Stimulated activated memory B cell treated with anti-CD40 and anti-IgM and Interleukin-4, amounts not matched to agents 10 μg/mL and 1 μg/mL and 100 μg/mL, for 72 hours (primary cell): ENCODE data around the gene RAB29.

Source experiments
- ATAC-seq: fragments of 150-1000 bp; cut with Tn5 transposase; 2 replicates; pipeline ENCODE4 v1.10.0; 2021
- H3K27ac Mint-ChIP-seq: one replicate; pipeline ENCODE4 v1.8.0; 2022; ENCODE audit warnings: mild to moderate bottlenecking, mixed read lengths
- H3K27me3 Mint-ChIP-seq: one replicate; pipeline ENCODE4 v1.8.0; 2022; ENCODE audit warnings: mixed read lengths
- H3K36me3 Mint-ChIP-seq: one replicate; pipeline ENCODE4 v1.8.0; 2022; ENCODE audit warnings: mixed read lengths
- H3K4me1 Mint-ChIP-seq: one replicate; pipeline ENCODE4 v1.8.0; 2022; ENCODE audit warnings: mixed read lengths
- H3K4me3 Mint-ChIP-seq: one replicate; pipeline ENCODE4 v1.8.0; 2022; ENCODE audit warnings: mild to moderate bottlenecking, moderate library complexity, mixed read lengths
- H3K9me3 Mint-ChIP-seq: one replicate; pipeline ENCODE4 v1.8.0; 2022; ENCODE audit warnings: mixed read lengths

RAB29 gene

GRCh38 chr1:205783433-205783795 is 8.1 kb upstream of the RAB29 start:
- no peak overlapping the region for H3K4me3 Mint-ChIP-seq
- H3K9me3 Mint-ChIP-seq: no peaks in the 10 kb centered on the region
- ATAC-seq: no peak
- H3K4me1 Mint-ChIP-seq: peaks cover 7% of the 10 kb centered on the region
- no peaks in the 10 kb centered on the region for H3K27me3 Mint-ChIP-seq
- peak overlapping the region; percentile 14 for H3K27ac Mint-ChIP-seq
- H3K36me3 Mint-ChIP-seq: no peaks in the 10 kb centered on the region

DNA sequence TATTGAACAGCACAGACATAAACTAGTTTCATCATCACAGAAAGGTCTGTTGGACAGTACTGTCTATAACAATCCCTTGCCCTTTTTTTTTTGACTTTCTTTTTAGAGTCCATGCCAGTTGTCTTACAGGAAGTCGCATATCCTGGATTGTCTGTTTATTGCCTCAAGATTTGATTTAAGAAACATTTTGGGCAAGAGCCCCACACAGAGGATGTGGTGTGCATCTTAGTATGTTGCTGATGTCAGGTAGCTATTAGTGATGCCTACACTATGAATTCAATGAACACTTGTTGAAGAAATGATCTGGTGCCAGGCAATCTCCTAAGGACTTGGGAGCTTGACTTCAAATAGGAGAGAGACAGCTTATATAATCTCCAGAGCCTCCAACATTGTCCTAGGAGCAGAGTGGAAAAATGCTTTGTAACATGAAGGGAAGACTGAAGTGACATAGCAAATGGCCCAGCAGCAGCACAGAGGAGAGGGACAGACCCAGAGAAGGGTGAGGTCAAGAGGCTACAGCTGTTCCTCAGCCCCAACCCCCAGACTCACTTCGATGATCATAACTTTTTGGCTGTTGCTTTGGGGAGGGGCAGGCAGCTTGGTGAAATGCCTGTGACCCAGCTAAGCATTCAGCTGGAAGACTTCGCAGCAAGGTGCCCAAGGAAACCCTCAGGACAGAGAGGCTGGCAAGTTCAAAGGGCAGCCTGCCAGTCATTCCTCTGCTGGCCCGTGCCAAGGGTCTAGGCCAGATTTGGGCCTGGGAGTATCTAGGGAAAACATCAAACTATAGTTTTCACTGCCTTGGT is 7.5 kb upstream of the RAB29 start:
- ATAC-seq: no peak
- no peaks in the 10 kb centered on the region for H3K9me3 Mint-ChIP-seq
- H3K27me3 Mint-ChIP-seq: no peaks in the 10 kb centered on the region
- H3K4me3 Mint-ChIP-seq: no peak overlapping the region
- no peaks in the 10 kb centered on the region for H3K36me3 Mint-ChIP-seq
- peak overlapping the region; percentile 14 for H3K27ac Mint-ChIP-seq
- peaks cover 12% of the 10 kb centered on the region for H3K4me1 Mint-ChIP-seq

DNA sequence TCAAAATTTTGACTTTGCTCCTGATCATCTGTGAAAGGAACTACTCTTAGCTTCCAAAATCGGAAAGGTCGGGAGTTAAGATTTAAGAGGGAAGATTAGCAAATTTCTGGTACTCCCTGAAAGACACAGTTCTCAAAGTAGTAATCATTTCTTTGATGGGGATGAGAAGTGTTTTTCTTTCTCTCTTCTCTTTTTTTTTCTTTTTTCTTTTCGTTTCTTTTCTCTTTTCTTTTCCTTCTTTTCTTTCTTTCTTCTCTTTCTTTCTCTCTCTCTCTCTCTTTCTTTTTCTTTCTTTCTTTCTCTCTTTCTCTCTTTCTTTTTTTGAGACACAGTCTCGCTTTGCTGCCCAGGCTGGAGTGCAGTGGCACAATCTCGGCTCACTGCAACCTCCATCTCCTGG is 5.1 kb upstream of the RAB29 start:
- Mint-ChIP-seq H3K36me3 (no peaks in the 10 kb centered on the region), H3K4me3 (no peak overlapping the region), H3K4me1 (peaks cover 20% of the 10 kb centered on the region), H3K9me3 (no peaks in the 10 kb centered on the region), H3K27me3 (no peaks in the 10 kb centered on the region), H3K27ac (no peak overlapping the region)
- no peak for ATAC-seq

GRCh38 chr1:205777994-205778393 is 2.7 kb upstream of the RAB29 start:
- H3K9me3 Mint-ChIP-seq: no peaks in the 10 kb centered on the region
- peaks cover 34% of the 10 kb centered on the region for H3K4me1 Mint-ChIP-seq
- no peaks in the 10 kb centered on the region for H3K27me3 Mint-ChIP-seq
- no peaks in the 10 kb centered on the region for H3K36me3 Mint-ChIP-seq
- H3K4me3 Mint-ChIP-seq: no peak overlapping the region
- ATAC-seq: no peak
- H3K27ac Mint-ChIP-seq: peak overlapping the region; percentile 29

GRCh38 chr1:205775717-205776056 is 405 bp upstream of the RAB29 start:
- no peak for ATAC-seq
- no peaks in the 10 kb centered on the region for H3K9me3 Mint-ChIP-seq
- peak overlapping the region; percentile 90 for H3K4me3 Mint-ChIP-seq
- peaks cover 17% of the 10 kb centered on the region for H3K36me3 Mint-ChIP-seq
- H3K4me1 Mint-ChIP-seq: peaks cover 54% of the 10 kb centered on the region
- peak overlapping the region; percentile 93 for H3K27ac Mint-ChIP-seq
- no peaks in the 10 kb centered on the region for H3K27me3 Mint-ChIP-seq

GRCh38 chr1:205774198-205775014 is 876 bp downstream of the RAB29 start:
- Mint-ChIP-seq H3K27me3 (no peaks in the 10 kb centered on the region), H3K4me3 (peak overlapping the region; percentile 90), H3K9me3 (no peaks in the 10 kb centered on the region), H3K27ac (peak overlapping the region; percentile 93), H3K4me1 (peaks cover 54% of the 10 kb centered on the region), H3K36me3 (peaks cover 30% of the 10 kb centered on the region)
- ATAC-seq: peak; percentile 26

GRCh38 chr1:205772607-205773032 is 2.7 kb downstream of the RAB29 start:
- H3K27me3 Mint-ChIP-seq: no peaks in the 10 kb centered on the region
- ATAC-seq: peak; percentile 57
- peaks cover 41% of the 10 kb centered on the region for H3K36me3 Mint-ChIP-seq

DNA sequence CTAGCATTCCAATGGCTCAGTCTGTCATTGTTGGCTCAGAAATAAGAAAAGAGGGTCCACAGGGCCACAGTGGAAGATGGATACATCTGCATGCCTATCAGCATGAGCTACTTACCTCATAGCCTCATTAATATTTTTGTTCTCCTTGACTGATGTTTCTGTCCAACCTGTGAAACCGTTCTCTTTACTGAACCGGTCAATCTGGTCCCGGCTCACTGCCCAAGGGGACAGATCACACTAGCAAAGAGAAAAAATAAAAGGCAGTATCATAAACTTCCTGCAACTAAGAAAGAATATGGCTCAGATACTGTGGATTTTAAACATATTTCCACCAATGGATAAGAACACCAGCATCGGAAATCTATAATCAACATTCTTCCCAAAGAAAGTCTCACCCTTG is 4.7 kb downstream of the RAB29 start:
- no peaks in the 10 kb centered on the region for H3K27me3 Mint-ChIP-seq
- ATAC-seq: no peak
- H3K4me1 Mint-ChIP-seq: peaks cover 51% of the 10 kb centered on the region
- H3K4me3 Mint-ChIP-seq: no peak overlapping the region
- peak overlapping the region; percentile 93 for H3K27ac Mint-ChIP-seq
- peaks cover 47% of the 10 kb centered on the region for H3K36me3 Mint-ChIP-seq
- no peaks in the 10 kb centered on the region for H3K9me3 Mint-ChIP-seq

More at GRCh38 chr1:205772607-205773032, 2.7 kb downstream of the RAB29 start:
- Mint-ChIP-seq H3K4me3 (peak overlapping the region; percentile 90), H3K27ac (peak overlapping the region; percentile 93), H3K9me3 (no peaks in the 10 kb centered on the region), H3K4me1 (peaks cover 39% of the 10 kb centered on the region)

GRCh38 chr1:205769641-205770365 is 5.5 kb downstream of the RAB29 start:
- H3K4me1 Mint-ChIP-seq: peaks cover 47% of the 10 kb centered on the region
- no peaks in the 10 kb centered on the region for H3K9me3 Mint-ChIP-seq
- H3K27me3 Mint-ChIP-seq: no peaks in the 10 kb centered on the region
- H3K27ac Mint-ChIP-seq: no peak overlapping the region
- peaks cover 47% of the 10 kb centered on the region for H3K36me3 Mint-ChIP-seq
- ATAC-seq: no peak
- no peak overlapping the region for H3K4me3 Mint-ChIP-seq

DNA sequence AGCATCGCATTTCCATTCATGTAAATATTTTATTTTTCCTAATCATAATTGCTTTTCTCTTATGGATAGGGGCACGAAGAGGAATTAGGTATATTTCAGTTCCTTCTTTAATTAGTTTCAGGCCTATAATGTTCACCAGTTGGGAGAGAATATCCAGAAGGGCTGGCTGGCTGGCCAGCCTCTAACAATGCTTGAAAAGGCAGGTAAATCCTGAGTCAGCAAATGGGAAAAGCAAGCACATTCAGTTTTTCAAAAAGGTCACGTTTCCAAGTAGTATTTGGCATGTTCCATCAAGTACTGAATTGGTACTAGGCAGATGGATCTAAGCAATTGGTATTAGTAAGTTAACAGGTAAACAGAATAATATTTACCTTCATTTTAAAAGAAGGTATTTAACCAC is 8.0 kb downstream of the RAB29 start:
- peaks cover 41% of the 10 kb centered on the region for H3K36me3 Mint-ChIP-seq
- no peak for ATAC-seq
- peak overlapping the region; percentile 16 for H3K27ac Mint-ChIP-seq
- H3K27me3 Mint-ChIP-seq: no peaks in the 10 kb centered on the region
- H3K4me3 Mint-ChIP-seq: no peak overlapping the region
- peaks cover 26% of the 10 kb centered on the region for H3K4me1 Mint-ChIP-seq
- no peaks in the 10 kb centered on the region for H3K9me3 Mint-ChIP-seq

DNA sequence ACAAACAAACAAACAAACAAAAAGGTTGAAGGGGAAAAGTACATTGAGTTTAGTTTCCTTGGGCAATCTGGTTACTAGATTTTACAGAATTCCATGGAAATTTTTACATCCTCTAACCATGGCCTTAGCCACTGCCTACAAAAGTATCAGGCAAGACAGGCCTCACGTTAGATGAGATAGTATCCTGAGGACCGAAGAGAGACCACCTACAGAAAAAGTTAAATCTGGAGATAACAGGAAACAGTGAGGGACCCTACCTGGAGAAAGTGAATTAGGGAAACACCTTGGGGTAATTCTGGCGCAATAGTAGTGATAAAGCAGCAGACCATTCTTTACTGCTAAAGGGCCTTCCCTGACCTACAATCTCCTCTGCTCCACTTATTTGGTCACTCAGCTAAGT is 8.7 kb downstream of the RAB29 start:
- H3K36me3 Mint-ChIP-seq: peaks cover 38% of the 10 kb centered on the region
- H3K4me1 Mint-ChIP-seq: peaks cover 19% of the 10 kb centered on the region
- H3K27me3 Mint-ChIP-seq: no peaks in the 10 kb centered on the region

DNA sequence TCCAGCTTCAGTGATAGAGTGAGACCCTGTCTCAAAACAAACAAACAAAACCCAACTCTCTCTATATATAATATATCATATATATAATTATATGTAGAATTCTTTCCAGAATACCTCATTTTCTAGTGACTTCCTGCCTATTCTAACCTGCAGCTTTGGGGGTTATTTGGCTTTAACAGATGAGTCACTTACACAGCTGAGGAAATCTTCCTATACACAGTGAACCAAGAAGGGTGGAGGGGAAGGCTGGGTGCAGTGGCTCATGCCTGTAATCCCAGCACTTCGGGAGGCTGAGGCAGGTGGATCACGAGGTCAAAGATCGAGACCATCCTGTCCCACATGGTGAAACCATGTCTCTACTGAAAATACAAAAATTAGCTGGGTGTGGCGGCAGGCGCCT is 9.2 kb downstream of the RAB29 start:
- ATAC-seq: no peak
- no peak overlapping the region for H3K27ac Mint-ChIP-seq
- H3K36me3 Mint-ChIP-seq: peaks cover 33% of the 10 kb centered on the region
- no peaks in the 10 kb centered on the region for H3K9me3 Mint-ChIP-seq
- H3K4me1 Mint-ChIP-seq: peaks cover 14% of the 10 kb centered on the region
- H3K4me3 Mint-ChIP-seq: no peak overlapping the region
- no peaks in the 10 kb centered on the region for H3K27me3 Mint-ChIP-seq

More for the DNA sequence above, 8.7 kb downstream of the RAB29 start:
- Mint-ChIP-seq H3K9me3 (no peaks in the 10 kb centered on the region), H3K4me3 (no peak overlapping the region), H3K27ac (no peak overlapping the region)
- no peak for ATAC-seq

- Mint-ChIP-seq H3K4me1 (peaks cover 14% of the 10 kb centered on the region), H3K9me3 (no peaks in the 10 kb centered on the region), H3K4me3 (no peak overlapping the region), H3K27me3 (no peaks in the 10 kb centered on the region), H3K36me3 (peaks cover 27% of the 10 kb centered on the region), H3K27ac (no peak overlapping the region)
- no peak for ATAC-seq
Measured at GRCh38 chr1:205764578-205764977, 10.7 kb downstream of the RAB29 start.

DNA sequence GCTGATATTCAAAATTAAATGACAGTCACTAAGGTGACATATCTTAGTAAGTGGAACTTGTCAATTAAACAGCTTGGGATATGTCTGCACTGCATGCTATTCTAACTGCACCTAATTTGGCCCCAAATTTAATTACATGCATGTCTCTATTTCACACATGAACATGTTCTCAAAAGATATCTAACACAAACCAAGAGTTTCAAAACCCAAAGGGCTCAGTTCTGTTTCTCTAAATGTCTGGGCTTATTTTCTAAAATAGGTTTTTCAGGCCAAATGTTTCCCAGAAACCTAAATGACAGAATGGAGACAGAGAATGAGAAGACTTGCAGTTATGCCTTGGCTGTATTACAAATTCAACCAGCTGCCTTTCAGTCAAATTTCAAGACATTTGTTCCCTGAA is 11.3 kb downstream of the RAB29 start:
- H3K4me1 Mint-ChIP-seq: peaks cover 14% of the 10 kb centered on the region
- no peak for ATAC-seq

GRCh38 chr1:205760606-205761005 is 14.7 kb downstream of the RAB29 start:
- H3K27ac Mint-ChIP-seq: no peak overlapping the region
- no peak overlapping the region for H3K4me3 Mint-ChIP-seq
- peaks cover 16% of the 10 kb centered on the region for H3K36me3 Mint-ChIP-seq
- H3K9me3 Mint-ChIP-seq: no peaks in the 10 kb centered on the region
- no peaks in the 10 kb centered on the region for H3K27me3 Mint-ChIP-seq
- no peaks in the 10 kb centered on the region for H3K4me1 Mint-ChIP-seq
- ATAC-seq: no peak

More for the DNA sequence above, 11.3 kb downstream of the RAB29 start:
- no peak overlapping the region for H3K27ac Mint-ChIP-seq
- H3K9me3 Mint-ChIP-seq: no peaks in the 10 kb centered on the region
- no peak overlapping the region for H3K4me3 Mint-ChIP-seq
- peaks cover 21% of the 10 kb centered on the region for H3K36me3 Mint-ChIP-seq
- H3K27me3 Mint-ChIP-seq: no peaks in the 10 kb centered on the region
